Astrocyte (in vitro differentiated cells and primary cell): ENCODE results near the gene PAK2.
"Not testable (repeated sequence)": the region's sequence is repeated elsewhere in the genome, so short reads cannot be mapped to it uniquely, and the experiment has no call there.

ENCODE experiments used
- CTCF ChIP-seq: IDR thresholded peaks from 2 replicates; pipeline ENCODE4 v1.5.1; 2011; ENCODE audit warnings: low read depth, mild to moderate bottlenecking, inconsistent platforms, low read length, moderate library complexity; ENCODE audit not compliant: insufficient read depth
- EZH2 ChIP-seq: IDR thresholded peaks from 2 replicates; pipeline ENCODE4 v1.6.1; 2012; ENCODE audit warnings: mild to moderate bottlenecking, low read length, inconsistent platforms; ENCODE audit not compliant: insufficient read depth

- not testable (repeated sequence) for TF ChIP-seq CTCF, EZH2
Measured at GRCh38 chr3:196863000-196863399, 123.3 kb downstream of the PAK2 start.
